Activated CD4-positive, alpha-beta memory T cell treated with anti-CD3 and anti-CD28 coated beads for 36 hours (primary cell): ENCODE data around the gene ACBD7. TPM values are rescaled to one million over a fixed set of nuclear protein-coding genes. Genes with fewer than 3 reads are reported as not detected.

Source experiments
- CTCF ChIA-PET: fragments of 350-600 bp; sonication (Branson Sonifier 250); formaldehyde crosslinking; loops from one replicate; lab custom pipeline; 2021; ENCODE audit warnings: antibody characterized with exemption, inconsistent platforms; lab: Charles Lee
- POLR2A ChIA-PET: fragments of 350-600 bp; sonication (Branson Sonifier 250); formaldehyde crosslinking; loops from one replicate; lab custom pipeline; 2021; ENCODE audit warnings: antibody characterized with exemption; lab: Charles Lee
- DNase-seq: peaks from one replicate; pipeline ENCODE4 v3.0.0-alpha.2; 2020
- H3K27ac Mint-ChIP-seq: one replicate; pipeline ENCODE4 v1.8.0; 2021; ENCODE audit warnings: mixed read lengths
- H3K27me3 Mint-ChIP-seq: one replicate; pipeline ENCODE4 v1.8.0; 2021; ENCODE audit warnings: mixed read lengths
- H3K36me3 Mint-ChIP-seq: one replicate; pipeline ENCODE4 v1.8.0; 2021; ENCODE audit warnings: mixed read lengths
- H3K4me1 Mint-ChIP-seq: one replicate; pipeline ENCODE4 v1.8.0; 2021; ENCODE audit warnings: low read depth, mixed read lengths
- H3K4me3 Mint-ChIP-seq: one replicate; pipeline ENCODE4 v1.8.0; 2021; ENCODE audit warnings: mild to moderate bottlenecking, mixed read lengths
- H3K9me3 Mint-ChIP-seq: one replicate; pipeline ENCODE4 v1.8.0; 2021; ENCODE audit warnings: mixed read lengths
- intact Hi-C: fragments of 100-400 bp; cut with micrococcal nuclease; formaldehyde crosslinking; loops from one replicate; pipeline ENCODE4 v1.15.1; 2023
- total RNA-seq, 2 experiments: library from RNA; stranded (reverse); gene quantifications; one replicate each; pipeline ENCODE4 v1.2.3, GENCODE V29; 2021

The ACBD7 gene
- 1 to 10 TPM; 1.7 to 1.9 TPM for total RNA-seq

- Mint-ChIP-seq H3K27ac (no peak within 1 kb of the TSS), H3K4me3 (peak within 1 kb of the TSS; percentile 70), H3K9me3 (no peaks in the 10 kb centered on the region), H3K36me3 (no peaks in the 10 kb centered on the region), H3K27me3 (no peaks in the 10 kb centered on the region), H3K4me1 (no peaks in the 10 kb centered on the region)
- peak; percentile 87 for DNase-seq
- intact Hi-C loops, result no loop called here
- ChIA-PET POLR2A (no interaction called here), CTCF (no interaction called here)
Measured at GRCh38 chr10:15088428-15089261, at the start of gene ACBD7. TSS of gene ACBD7 (minus strand) at chr10:15088776. CDS start at chr10:15088728, 48 bp downstream.

- Mint-ChIP-seq H3K4me3 (no peak overlapping the region), H3K27ac (no peak overlapping the region), H3K27me3 (no peaks in the 10 kb centered on the region), H3K4me1 (peaks cover 23% of the 10 kb centered on the region), H3K36me3 (peaks cover 31% of the 10 kb centered on the region), H3K9me3 (no peaks in the 10 kb centered on the region)
- CTCF ChIA-PET, result interaction anchor here (0.8 to 0.9 kb wide), 2 partner anchors 31 to 33 kb away, joined by 3 read pairs; no protein-coding TSS in a partner anchor
- POLR2A ChIA-PET, result interaction anchor here (0.5 to 1.6 kb wide), 2 partner anchors 14 to 77 kb away, joined by 3 to 9 read pairs; no protein-coding TSS in a partner anchor
- intact Hi-C loops, result no loop called here
- DNase-seq, result no peak
Measured at GRCh38 chr10:15137636-15138035, 49.1 kb upstream of the ACBD7 start.

- H3K27me3 Mint-ChIP-seq, result no peaks in the 10 kb centered on the region
- no peak overlapping the region for H3K27ac Mint-ChIP-seq
- peaks cover 31% of the 10 kb centered on the region for H3K36me3 Mint-ChIP-seq
- no peaks in the 10 kb centered on the region for H3K9me3 Mint-ChIP-seq
- ChIA-PET CTCF (interaction anchor here (0.9 kb wide), 1 partner anchor 30 kb away, joined by 3 read pairs; no protein-coding TSS in a partner anchor), POLR2A (interaction anchor here (1.6 kb wide), 1 partner anchor 14 kb away, joined by 9 read pairs; no protein-coding TSS in a partner anchor)
- intact Hi-C loops, result no loop called here
- no peak for DNase-seq
- peaks cover 17% of the 10 kb centered on the region for H3K4me1 Mint-ChIP-seq
- H3K4me3 Mint-ChIP-seq, result no peak overlapping the region
Measured at GRCh38 chr10:15137036-15137359, 48.4 kb upstream of the ACBD7 start.

- intact Hi-C loops, result no loop called here
- H3K4me3 Mint-ChIP-seq, result no peak overlapping the region
- ChIA-PET CTCF (interaction anchor here (0.9 kb wide), 1 partner anchor 30 kb away, joined by 3 read pairs; no protein-coding TSS in a partner anchor), POLR2A (interaction anchor here (1.6 kb wide), 1 partner anchor 13 kb away, joined by 9 read pairs; no protein-coding TSS in a partner anchor)
- H3K27ac Mint-ChIP-seq, result no peak overlapping the region
- H3K9me3 Mint-ChIP-seq, result no peaks in the 10 kb centered on the region
- peaks cover 33% of the 10 kb centered on the region for H3K36me3 Mint-ChIP-seq
- H3K27me3 Mint-ChIP-seq, result no peaks in the 10 kb centered on the region
- H3K4me1 Mint-ChIP-seq, result peaks cover 10% of the 10 kb centered on the region
- DNase-seq, result no peak
Measured at GRCh38 chr10:15136129-15137035, 47.8 kb upstream of the ACBD7 start.

GRCh38 chr10:15131330-15131729 is 42.8 kb upstream of the ACBD7 start:
- no peak overlapping the region for H3K4me3 Mint-ChIP-seq
- no peaks in the 10 kb centered on the region for H3K9me3 Mint-ChIP-seq
- intact Hi-C loops, result no loop called here
- no peak overlapping the region for H3K27ac Mint-ChIP-seq
- CTCF ChIA-PET, result interaction anchor here (2.0 kb wide), 1 partner anchor 26 kb away, joined by 5 read pairs; no protein-coding TSS in a partner anchor
- DNase-seq, result no peak
- H3K36me3 Mint-ChIP-seq, result peaks cover 40% of the 10 kb centered on the region
- no peaks in the 10 kb centered on the region for H3K27me3 Mint-ChIP-seq
- POLR2A ChIA-PET, result interaction anchor here (0.6 to 0.8 kb wide), 2 partner anchors 16 to 28 kb away, joined by 3 read pairs; no protein-coding TSS in a partner anchor
- H3K4me1 Mint-ChIP-seq, result peaks cover 4% of the 10 kb centered on the region

GRCh38 chr10:15124908-15125307 is 36.3 kb upstream of the ACBD7 start:
- no peaks in the 10 kb centered on the region for H3K27me3 Mint-ChIP-seq
- peaks cover 36% of the 10 kb centered on the region for H3K4me1 Mint-ChIP-seq
- ChIA-PET POLR2A (no interaction called here), CTCF (interaction anchor here (1.6 to 5.1 kb wide), 2 partner anchors 17 to 19 kb away, joined by 4 to 23 read pairs; no protein-coding TSS in a partner anchor)
- H3K27ac Mint-ChIP-seq, result no peak overlapping the region
- H3K36me3 Mint-ChIP-seq, result peaks cover 34% of the 10 kb centered on the region
- H3K9me3 Mint-ChIP-seq, result no peaks in the 10 kb centered on the region
- intact Hi-C loops, result loop anchor here (10.0 kb wide), 1 partner anchor 250 kb away; the partner anchor contains the start of gene FAM171A1
- no peak for DNase-seq
- H3K4me3 Mint-ChIP-seq, result no peak overlapping the region

GRCh38 chr10:15124190-15124589 is 35.6 kb upstream of the ACBD7 start:
- no peak for DNase-seq
- CTCF ChIA-PET, result interaction anchor here (1.1 to 5.1 kb wide), 7 partner anchors 14 to 286 kb away, joined by 3 to 23 read pairs (median 4); partner anchors contain the start of genes CDNF, HSPA14, MSANTD7 and NMT2
- Mint-ChIP-seq H3K4me1 (peaks cover 33% of the 10 kb centered on the region), H3K36me3 (peaks cover 40% of the 10 kb centered on the region), H3K27me3 (no peaks in the 10 kb centered on the region), H3K9me3 (no peaks in the 10 kb centered on the region), H3K27ac (peak overlapping the region; percentile 90), H3K4me3 (peak overlapping the region; percentile 27)
- POLR2A ChIA-PET, result interaction anchor here (0.7 to 3.1 kb wide), 6 partner anchors 13 to 1905 kb away, joined by 3 to 30 read pairs (median 10); partner anchors contain the start of genes MEIG1, NMT2 and RPP38
- intact Hi-C loops, result loop anchor here (10.0 kb wide), 1 partner anchor 251 kb away; the partner anchor contains the start of gene FAM171A1

- Mint-ChIP-seq H3K27ac (peak overlapping the region; percentile 90), H3K27me3 (no peaks in the 10 kb centered on the region), H3K4me1 (peaks cover 32% of the 10 kb centered on the region), H3K9me3 (no peaks in the 10 kb centered on the region), H3K36me3 (peaks cover 45% of the 10 kb centered on the region), H3K4me3 (peak overlapping the region; percentile 27)
- ChIA-PET CTCF (interaction anchor here (1.1 to 5.1 kb wide), 7 partner anchors 14 to 286 kb away, joined by 3 to 23 read pairs (median 4); partner anchors contain the start of genes CDNF, HSPA14, MSANTD7 and NMT2), POLR2A (interaction anchor here (0.7 to 3.1 kb wide), 7 partner anchors 14 to 1905 kb away, joined by 3 to 30 read pairs (median 9); partner anchors contain the start of genes MEIG1, NMT2 and RPP38)
- intact Hi-C loops, result loop anchor here (1.0 to 10.0 kb wide), 6 partner anchors 18 to 251 kb away; partner anchors contain the start of genes FAM171A1, MEIG1 and RPP38
- no peak for DNase-seq
Measured at GRCh38 chr10:15123749-15124184, 35.2 kb upstream of the ACBD7 start.

- H3K27me3 Mint-ChIP-seq, result no peaks in the 10 kb centered on the region
- peak; percentile 45 for DNase-seq
- peak overlapping the region; percentile 53 for H3K4me3 Mint-ChIP-seq
- peaks cover 32% of the 10 kb centered on the region for H3K4me1 Mint-ChIP-seq
- H3K9me3 Mint-ChIP-seq, result no peaks in the 10 kb centered on the region
- peaks cover 41% of the 10 kb centered on the region for H3K36me3 Mint-ChIP-seq
- H3K27ac Mint-ChIP-seq, result peak overlapping the region; percentile 92
- POLR2A ChIA-PET, result interaction anchor here (0.8 to 3.1 kb wide), 5 partner anchors 15 to 45 kb away, joined by 3 to 30 read pairs (median 9); partner anchors contain the start of genes NMT2 and RPP38
- intact Hi-C loops, result loop anchor here (1.0 to 10.0 kb wide), 6 partner anchors 19 to 252 kb away; partner anchors contain the start of genes FAM171A1, MEIG1 and RPP38
- CTCF ChIA-PET, result interaction anchor here (1.1 to 5.1 kb wide), 7 partner anchors 9 to 47 kb away, joined by 3 to 23 read pairs (median 5); partner anchors contain the start of gene NMT2
Measured at GRCh38 chr10:15122477-15123030, 34.0 kb upstream of the ACBD7 start.

GRCh38 chr10:15121707-15122106 is 33.1 kb upstream of the ACBD7 start:
- POLR2A ChIA-PET, result interaction anchor here (0.8 to 3.1 kb wide), 3 partner anchors 21 to 46 kb away, joined by 3 to 30 read pairs (median 10); partner anchors contain the start of genes NMT2 and RPP38
- Mint-ChIP-seq H3K36me3 (peaks cover 40% of the 10 kb centered on the region), H3K9me3 (no peaks in the 10 kb centered on the region), H3K27ac (no peak overlapping the region), H3K4me3 (no peak overlapping the region), H3K4me1 (peaks cover 32% of the 10 kb centered on the region), H3K27me3 (no peaks in the 10 kb centered on the region)
- intact Hi-C loops, result loop anchor here (10.0 kb wide), 1 partner anchor 253 kb away; the partner anchor contains the start of gene FAM171A1
- CTCF ChIA-PET, result interaction anchor here (1.1 to 5.1 kb wide), 3 partner anchors 8 to 21 kb away, joined by 5 to 23 read pairs (median 7); no protein-coding TSS in a partner anchor
- no peak for DNase-seq
